Stimulated activated CD4-positive, alpha-beta T cell treated with anti-CD3 and anti-CD28 coated beads, Interleukin-12 subunit alpha, Interleukin-12 subunit beta, amount 100 ng/mL, for 48 hours (primary cell): ENCODE data around the gene GDAP1L1.
"Not testable (repeated sequence)": the region's sequence is repeated elsewhere in the genome, so short reads cannot be mapped to it uniquely, and the experiment has no call there.

Source experiments
- DNase-seq, 3 donors: peaks; one replicate each; pipeline ENCODE4 v3.0.0-alpha.2; 2020; ENCODE audit warnings: low read depth in 2 of 3, low spot score in 1 of 3

The GDAP1L1 gene

DNA sequence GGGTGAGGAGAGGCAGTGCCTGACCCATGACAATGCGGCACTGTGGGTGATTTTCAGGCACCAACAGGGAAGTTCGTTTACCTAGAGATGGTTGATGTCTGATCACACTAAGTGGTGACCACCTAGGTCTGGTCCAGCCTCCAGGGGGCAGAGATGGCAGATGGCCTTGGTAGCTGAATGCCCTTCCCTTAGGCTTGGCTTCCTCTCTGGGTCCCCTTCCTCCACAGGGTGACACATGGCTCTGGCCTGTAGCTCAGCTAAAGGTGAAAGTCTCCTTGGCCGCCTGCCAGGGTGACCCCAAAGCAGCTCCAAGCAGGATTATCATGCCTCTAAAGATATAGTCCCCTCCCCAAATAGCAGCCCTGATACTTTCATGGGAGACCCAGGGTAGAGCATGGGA is 6.4 kb downstream of the GDAP1L1 start:
- DNase-seq: no peak

DNA sequence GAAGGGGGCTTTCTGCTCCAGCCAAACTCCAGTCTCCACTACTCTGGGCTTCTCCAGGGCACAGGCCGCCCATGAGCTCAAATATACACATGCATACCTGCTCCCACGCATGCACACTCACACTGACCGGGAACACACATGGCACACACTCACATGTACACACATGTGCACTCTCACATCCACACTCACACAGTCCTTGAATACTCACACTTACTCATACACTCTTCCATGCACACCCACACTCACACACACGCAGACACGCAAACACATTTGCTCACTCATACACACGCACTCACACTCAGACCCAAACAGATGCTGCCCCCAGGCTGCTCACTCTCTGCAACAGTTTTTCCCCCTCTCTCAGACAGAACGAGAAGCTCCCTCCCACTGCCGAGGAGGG is 7.0 kb downstream of the GDAP1L1 start:
- DNase-seq: no peak

GRCh38 chr20:44255942-44256341 is 8.8 kb downstream of the GDAP1L1 start:
- DNase-seq: no peak

DNA sequence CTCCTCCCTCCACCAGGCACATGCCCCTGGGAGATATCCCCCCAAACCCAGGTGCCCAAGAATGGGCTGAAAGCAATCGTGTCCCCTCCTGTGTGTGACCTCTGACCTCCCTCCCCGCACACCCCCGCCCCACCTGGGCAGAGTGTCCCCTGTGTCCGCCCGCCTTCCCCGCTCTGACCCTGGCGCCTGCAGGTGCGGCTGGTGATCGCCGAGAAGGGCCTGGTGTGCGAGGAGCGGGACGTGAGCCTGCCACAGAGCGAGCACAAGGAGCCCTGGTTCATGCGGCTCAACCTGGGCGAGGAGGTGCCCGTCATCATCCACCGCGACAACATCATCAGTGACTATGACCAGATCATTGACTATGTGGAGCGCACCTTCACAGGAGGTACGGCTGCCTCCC is 9.9 kb downstream of the GDAP1L1 start:
- DNase-seq: no peak

DNA sequence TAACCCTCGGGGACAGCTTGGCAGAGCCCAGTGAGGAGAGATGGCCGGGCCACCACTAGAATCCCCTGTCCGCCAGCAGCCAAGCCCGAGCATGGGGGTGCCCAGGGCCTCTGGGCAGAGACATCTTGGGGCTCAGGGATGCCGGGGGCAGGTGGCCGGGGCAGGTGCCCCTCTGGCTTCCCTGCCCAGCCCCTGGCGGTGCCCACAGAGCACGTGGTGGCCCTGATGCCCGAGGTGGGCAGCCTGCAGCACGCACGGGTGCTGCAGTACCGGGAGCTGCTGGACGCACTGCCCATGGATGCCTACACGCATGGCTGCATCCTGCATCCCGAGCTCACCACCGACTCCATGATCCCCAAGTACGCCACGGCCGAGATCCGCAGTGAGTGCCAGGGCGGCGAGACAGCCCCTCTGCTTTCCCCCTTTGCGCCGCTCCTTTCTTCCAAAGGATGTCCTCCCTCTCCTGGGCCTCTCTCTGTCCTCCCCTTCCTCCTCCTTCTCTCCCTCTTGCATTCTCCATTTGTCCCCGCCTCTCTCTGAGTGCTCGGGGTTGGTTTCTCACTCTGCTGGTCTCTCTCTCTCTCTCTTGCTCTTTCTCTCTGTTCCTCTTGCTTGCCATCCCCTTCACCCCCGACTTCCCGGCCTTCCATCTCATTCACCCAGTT is 11.2 kb downstream of the GDAP1L1 start:
- DNase-seq: no peak

GRCh38 chr20:44264287-44264686 is 17.2 kb downstream of the GDAP1L1 start:
- DNase-seq: no peak

DNA sequence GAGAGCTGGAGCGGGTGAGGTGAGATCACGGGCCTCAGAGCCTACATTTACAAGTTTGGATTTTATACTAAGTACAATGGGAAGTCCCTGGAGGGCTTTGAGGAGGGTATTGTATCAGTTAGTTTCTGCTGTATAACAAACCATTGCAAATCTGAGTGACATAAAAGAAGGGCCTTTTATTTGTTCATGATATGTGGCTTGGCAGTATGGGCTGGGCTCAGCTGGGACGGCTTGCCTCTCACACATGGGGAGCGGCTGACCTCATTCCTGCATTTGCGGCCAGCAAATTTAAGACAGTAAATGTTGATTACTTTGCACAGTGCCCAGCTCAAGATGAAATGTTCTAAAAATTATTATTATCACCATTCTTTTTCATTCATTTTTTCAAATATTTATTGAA is 21.7 kb downstream of the GDAP1L1 start:
- DNase-seq: no peak

DNA sequence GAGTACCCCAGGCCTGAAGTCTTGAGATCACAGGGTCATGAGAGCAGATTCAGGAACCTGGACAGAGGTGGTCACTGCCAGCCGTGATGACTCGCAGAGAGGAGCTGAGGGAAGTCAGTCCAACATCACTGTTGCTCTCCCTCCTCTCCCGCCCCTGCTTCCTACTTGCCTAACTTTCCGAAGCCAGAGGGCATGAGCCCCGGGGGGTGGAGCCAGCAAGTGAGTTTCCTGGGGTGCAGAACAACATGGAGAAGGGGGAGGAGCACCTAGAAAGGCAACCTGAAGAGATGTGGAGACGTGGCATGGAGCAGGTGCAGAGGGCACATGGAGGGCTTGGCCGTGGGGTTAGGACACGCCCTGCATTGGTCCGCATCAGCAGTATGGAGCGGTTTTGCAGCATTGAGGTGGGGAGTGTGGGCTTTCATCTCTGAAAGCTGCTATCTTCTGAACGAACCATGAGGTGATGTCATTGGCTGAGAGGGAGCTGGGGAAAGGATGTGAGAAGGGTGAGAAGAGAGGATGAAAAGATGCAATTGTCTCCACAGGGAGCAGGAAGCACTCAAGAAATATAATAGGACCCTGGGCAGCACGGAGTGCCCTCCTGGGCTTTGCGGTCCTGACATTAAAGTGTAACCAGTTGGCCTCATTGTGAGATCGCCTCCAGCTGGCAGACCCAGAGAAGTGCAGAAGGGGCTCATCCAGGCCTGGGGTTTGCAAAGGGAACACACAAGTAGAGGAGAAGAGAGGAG is 25.0 kb downstream of the GDAP1L1 start:
- no peak for DNase-seq

DNA sequence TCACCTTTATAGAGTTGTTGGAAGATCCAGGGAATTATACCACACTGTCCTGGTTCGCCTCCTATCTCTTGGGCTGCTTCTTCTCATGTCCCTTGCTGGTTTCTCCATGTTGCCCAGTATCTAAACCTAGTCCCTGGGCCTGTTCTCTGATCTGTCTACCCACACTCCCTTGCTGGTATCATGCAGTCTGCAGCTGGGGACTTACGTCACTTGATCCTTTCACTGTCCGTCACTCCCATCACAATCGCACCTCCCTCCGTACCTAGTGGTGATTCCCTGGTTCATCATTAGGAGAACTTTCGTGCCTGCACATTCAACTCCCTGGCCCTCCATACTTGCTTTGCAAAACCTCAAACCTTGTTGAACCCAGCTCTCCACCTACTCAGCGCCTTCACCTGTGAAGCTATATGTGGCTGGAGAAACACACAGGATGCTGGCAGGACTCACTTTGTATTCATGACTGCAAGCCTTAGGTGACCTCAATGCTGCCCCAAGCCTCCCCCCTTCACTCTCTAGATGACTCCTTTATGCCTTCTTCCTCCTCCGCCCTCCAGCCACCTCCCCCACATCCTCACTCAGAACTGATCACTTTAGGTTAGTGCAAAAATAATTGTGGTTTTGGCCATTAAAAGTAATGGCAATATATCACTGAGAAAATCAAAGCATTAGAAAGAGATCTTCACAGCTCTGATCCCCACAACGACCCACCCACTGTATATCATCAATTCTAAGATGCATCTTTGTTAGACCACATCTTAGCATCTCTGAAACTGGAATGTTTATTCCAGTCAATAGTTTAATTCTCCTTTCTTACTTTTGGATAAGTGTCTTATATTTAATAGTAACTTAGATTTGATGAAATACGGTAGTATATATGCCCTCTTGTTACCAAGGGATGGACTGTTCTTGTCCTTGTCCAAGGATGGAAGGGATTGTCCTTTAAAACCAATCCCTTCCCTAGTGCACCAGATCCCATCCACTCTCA is 26.4 kb downstream of the GDAP1L1 start:
- no peak for DNase-seq

- DNase-seq: no peak
Observed at GRCh38 chr20:44274303-44275017, 27.4 kb downstream of the GDAP1L1 start.

DNA sequence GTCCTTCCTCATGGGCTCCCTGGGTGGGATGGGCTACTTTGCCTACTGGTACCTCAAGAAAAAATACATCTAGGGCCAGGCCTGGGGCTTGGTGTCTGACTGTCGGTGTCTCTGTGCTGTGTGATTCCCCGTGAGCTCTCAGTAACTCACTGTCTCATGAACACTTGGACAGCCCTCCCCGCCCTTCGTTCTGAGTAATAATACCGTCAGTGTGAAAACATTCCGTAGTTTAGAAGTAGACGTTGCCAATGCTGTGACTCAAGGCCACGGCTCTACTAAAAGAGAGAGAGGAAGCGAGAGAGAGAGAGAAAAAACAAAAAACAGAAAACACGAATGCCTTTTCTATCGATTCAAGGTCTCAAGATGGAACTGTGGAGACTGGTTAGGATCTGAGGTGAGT is 32.1 kb downstream of the GDAP1L1 start:
- no peak for DNase-seq

- no peak for DNase-seq
Observed at GRCh38 chr20:44280387-44280786, 33.3 kb downstream of the GDAP1L1 start.

- no peak for DNase-seq
Observed at GRCh38 chr20:44282192-44282591, 35.1 kb downstream of the GDAP1L1 start.

DNA sequence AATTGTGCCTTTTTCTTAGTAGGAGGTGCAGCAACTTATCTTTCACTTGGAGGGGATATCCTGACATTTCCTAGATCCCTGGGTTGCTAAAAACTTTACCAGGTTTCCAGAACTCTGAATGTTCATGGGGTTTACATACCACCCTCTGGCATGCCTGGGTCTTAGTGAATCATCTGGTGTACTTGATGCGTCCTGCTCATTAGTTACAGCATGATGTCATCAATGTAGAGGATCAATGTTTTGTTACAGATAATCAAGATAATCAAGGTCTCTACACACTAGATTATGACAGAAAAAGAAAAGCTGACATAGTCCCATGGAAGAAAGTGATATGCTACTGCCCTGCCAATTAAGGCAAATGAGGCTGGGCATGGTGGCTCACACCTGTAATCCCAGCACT is 36.9 kb downstream of the GDAP1L1 start:
- no peak for DNase-seq

- no peak for DNase-seq
Observed at GRCh38 chr20:44287272-44288097, 40.4 kb downstream of the GDAP1L1 start.

GRCh38 chr20:44288252-44288651 is 41.1 kb downstream of the GDAP1L1 start:
- no peak for DNase-seq

DNA sequence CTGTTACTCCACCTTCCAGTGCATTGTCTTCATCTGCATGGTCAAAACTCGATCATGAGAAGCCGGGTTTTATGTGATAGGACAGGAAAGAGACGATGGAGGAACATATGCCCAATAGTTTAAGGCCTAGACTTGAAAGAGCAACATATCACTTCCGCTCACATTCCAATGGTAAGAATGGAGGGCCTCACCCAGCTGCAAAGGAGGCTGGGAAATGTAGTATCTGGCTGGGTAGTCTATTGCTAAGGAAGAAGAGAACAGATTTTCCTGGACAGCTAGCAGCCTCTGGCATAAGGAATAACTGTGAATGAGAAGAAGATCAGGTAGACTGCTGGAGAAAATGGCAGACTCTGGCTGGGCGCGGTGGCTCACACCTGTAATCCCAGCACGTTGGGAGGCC is 44.6 kb downstream of the GDAP1L1 start:
- DNase-seq: no peak

DNA sequence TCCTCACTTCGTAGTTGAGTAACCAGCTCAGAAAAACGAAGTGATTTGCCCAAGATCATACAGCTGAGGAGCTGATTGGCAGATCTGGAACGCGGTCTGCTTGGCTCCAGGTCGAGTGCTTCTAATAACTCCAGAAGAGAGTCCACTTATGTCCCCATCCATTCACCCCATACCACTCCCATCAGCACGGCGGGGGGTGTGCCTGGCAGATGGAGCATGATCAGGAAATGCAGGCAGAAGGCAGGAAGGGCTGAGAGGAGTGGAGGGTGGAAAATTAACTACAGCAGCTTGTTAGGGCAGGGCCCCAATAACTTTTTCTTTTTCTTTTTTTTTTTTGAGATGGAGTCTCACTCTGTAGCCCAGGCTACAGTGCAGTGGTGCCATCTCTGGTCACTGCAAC is 48.9 kb downstream of the GDAP1L1 start:
- no peak for DNase-seq

DNA sequence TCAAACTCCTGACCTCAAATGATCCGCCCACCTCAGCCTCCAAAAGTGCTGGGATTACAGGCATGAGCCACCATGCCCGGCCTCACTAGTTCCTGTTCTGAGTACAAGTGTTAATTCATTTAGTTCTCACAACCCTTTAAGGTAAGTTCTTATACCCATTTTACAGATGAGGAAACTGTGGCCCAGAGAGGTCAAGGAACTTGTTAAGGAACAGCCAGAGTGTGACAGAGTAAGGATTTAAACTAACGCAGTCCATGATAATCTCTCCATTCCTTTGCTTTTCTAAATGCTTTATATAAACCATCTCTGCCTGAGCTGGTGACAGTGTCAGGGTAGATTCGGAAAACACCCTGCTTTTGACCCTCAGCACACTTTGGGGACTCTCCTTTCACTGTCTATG is 50.6 kb downstream of the GDAP1L1 start:
- DNase-seq: no peak

DNA sequence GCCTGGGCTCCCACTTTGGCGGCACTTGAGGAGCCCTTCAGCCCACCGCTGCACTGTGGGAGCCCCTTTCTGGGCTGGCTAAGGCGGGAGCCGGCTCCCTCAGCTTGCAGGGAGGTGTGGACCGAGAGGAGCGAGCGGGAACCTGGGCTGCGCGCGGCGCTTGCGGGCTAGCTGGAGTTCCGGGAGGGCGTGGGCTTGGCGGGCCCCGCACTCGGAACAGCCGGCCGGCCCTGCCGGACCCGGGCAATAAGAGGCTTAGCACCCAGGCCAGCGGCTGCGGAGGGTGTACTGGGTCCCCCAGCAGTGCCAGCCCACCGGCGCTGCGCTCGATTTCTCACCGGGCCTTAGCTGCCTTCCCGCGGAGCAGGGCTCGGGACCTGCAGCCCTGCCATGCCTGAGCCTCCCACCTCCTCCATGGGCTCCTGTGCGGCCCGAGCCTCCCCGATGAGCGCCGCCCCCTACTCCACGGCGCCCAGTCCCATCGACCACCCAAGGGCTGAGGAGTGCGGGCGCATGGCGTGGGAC is 52.0 kb downstream of the GDAP1L1 start:
- DNase-seq: not testable (repeated sequence)
